OCI-LY7 (cell line): ENCODE data around the gene CDH6. TPM values are rescaled to one million over a fixed set of nuclear protein-coding genes. Genes with fewer than 3 reads are reported as not detected.

Source experiments
- BruUV-seq: library from RNA; stranded (reverse); fragments of 400-500 nt; replicated peaks from 2 replicates; lab custom pipeline; 2021; lab: Mats Ljungman, UMichigan
- CTCF ChIA-PET: fragments of 300-600 bp; sonication (Branson Sonifier 250); formaldehyde crosslinking; loops from one replicate; lab custom pipeline; 2022; ENCODE audit warnings: antibody characterized with exemption; ENCODE audit not compliant: unreplicated experiment; lab: Charles Lee
- POLR2A ChIA-PET: fragments of 300-600 bp; sonication (Branson Sonifier 250); formaldehyde crosslinking; loops from one replicate; lab custom pipeline; 2022; ENCODE audit warnings: antibody characterized with exemption; lab: Charles Lee
- DNase-seq: peaks from one replicate; pipeline ENCODE4 v3.0.0-alpha.2; 2015; ENCODE audit warnings: low spot score
- H2AFZ ChIP-seq: fragments of 200-600 bp; sonication (generic), shearing (Covaris generic); 2 replicates; pipeline ENCODE4 v1.6.1; 2014; ENCODE audit warnings: mild to moderate bottlenecking, antibody characterized with exemption, low read length, moderate library complexity
- H3K27ac ChIP-seq: fragments of 200-600 bp; sonication (generic); 2 replicates; pipeline ENCODE4 v1.5.1; 2014; ENCODE audit warnings: mixed run types, low read depth, mild to moderate bottlenecking, moderate library complexity, low read length, inconsistent platforms; ENCODE audit not compliant: poor library complexity, severe bottlenecking
- H3K36me3 ChIP-seq: fragments of 200-600 bp; sonication (generic); 2 replicates; pipeline ENCODE4 v1.6.1; 2014; ENCODE audit warnings: mild to moderate bottlenecking, antibody characterized with exemption, low read length, moderate library complexity, mixed read lengths; ENCODE audit not compliant: insufficient read depth
- H3K4me1 ChIP-seq: fragments of 200-600 bp; sonication (generic); 2 replicates; pipeline ENCODE4 v1.5.1; 2014; ENCODE audit warnings: mild to moderate bottlenecking, low read length; ENCODE audit not compliant: insufficient read depth, poor library complexity, severe bottlenecking
- H3K4me2 ChIP-seq: fragments of 200-600 bp; sonication (generic); 2 replicates; pipeline ENCODE4 v1.6.1; 2014; ENCODE audit warnings: mild to moderate bottlenecking, low read length
- H3K4me3 ChIP-seq: fragments of 200-600 bp; sonication (generic); 2 replicates; pipeline ENCODE4 v1.5.1; 2014; ENCODE audit warnings: mild to moderate bottlenecking, low read depth, low read length; ENCODE audit not compliant: poor library complexity, severe bottlenecking
- H3K79me2 ChIP-seq: fragments of 200-600 bp; sonication (generic); 2 replicates; pipeline ENCODE4 v1.6.1; 2016; ENCODE audit warnings: low read depth, mild to moderate bottlenecking, low read length, moderate library complexity, mixed read lengths; ENCODE audit not compliant: insufficient read depth
- H3K9me2 ChIP-seq: fragments of 200-600 bp; sonication (generic); 2 replicates; pipeline ENCODE4 v1.6.1; 2016; ENCODE audit warnings: mild to moderate bottlenecking, low read length, mixed read lengths; ENCODE audit not compliant: insufficient read depth
- H3K9me3 ChIP-seq: fragments of 200-600 bp; sonication (generic); 2 replicates; pipeline ENCODE4 v1.6.1; 2014; ENCODE audit warnings: mild to moderate bottlenecking, mixed run types, low read length, mixed read lengths
- H4K20me1 ChIP-seq: fragments of 200-600 bp; sonication (generic); 2 replicates; pipeline ENCODE4 v1.6.1; 2014; ENCODE audit warnings: mild to moderate bottlenecking, antibody characterized with exemption, low read length, moderate library complexity, mixed read lengths; ENCODE audit not compliant: insufficient read depth
- CTCF ChIP-seq: fragments of 200-600 bp; sonication (generic); conservative IDR thresholded peaks from 2 replicates; pipeline ENCODE4 v1.5.1; 2014; ENCODE audit warnings: mild to moderate bottlenecking, antibody characterized with exemption, low read length, moderate library complexity, mixed read lengths
- EZH2phosphoT487 ChIP-seq: fragments of 200-600 bp; sonication (generic); IDR thresholded peaks from 2 replicates; pipeline ENCODE4 v1.6.1; 2018; ENCODE audit warnings: low read depth, borderline replicate concordance, mild to moderate bottlenecking, mixed run types, antibody characterized with exemption, low read length, moderate library complexity, mixed read lengths
- intact Hi-C: fragments of 100-400 bp; cut with micrococcal nuclease; formaldehyde crosslinking; loops from one replicate; pipeline ENCODE4 v1.10.0; 2022; ENCODE audit not compliant: unreplicated experiment
- total RNA-seq, 2 experiments: library from RNA; depleted of rRNA in 1 of 2; stranded (reverse); fragments of >200 nt in 1 of 2; shearing (Covaris generic) in 1 of 2; gene quantifications; 2 replicates each; pipeline ENCODE4 v1.2.3, GENCODE V29; 2014 to 2022

Gene CDH6
- total RNA-seq, 2 experiments from 2014 or later, result not detected

GRCh38 chr5:31366941-31367340, 173.5 kb downstream of the CDH6 start:
- H2AFZ ChIP-seq, result no peak overlapping the region
- no TSS peak for BruUV-seq

GRCh38 chr5:31372124-31372523, 178.6 kb downstream of the CDH6 start:
- Histone ChIP-seq H3K36me3 (no peaks in the 10 kb centered on the region), H3K27ac (no peak overlapping the region), H3K79me2 (no peaks in the 10 kb centered on the region), H2AFZ (no peak overlapping the region), H3K4me2 (no peak overlapping the region), H3K9me3 (no peaks in the 10 kb centered on the region), H3K9me2 (no peaks in the 10 kb centered on the region; the same call in 1 of the 2 replicates), H3K4me3 (no peak overlapping the region), H4K20me1 (no peaks in the 10 kb centered on the region), H3K4me1 (no peaks in the 10 kb centered on the region)
- BruUV-seq, result no TSS peak
- POLR2A ChIA-PET, result no interaction called here
- CTCF ChIA-PET, result no interaction called here
- DNase-seq, result no peak
- intact Hi-C loops, result no loop called here
- no peak for TF ChIP-seq EZH2phosphoT487
- no peak for TF ChIP-seq CTCF

More at GRCh38 chr5:31366941-31367340, 173.5 kb downstream of the CDH6 start:
- H3K4me2 ChIP-seq, result no peak overlapping the region
- POLR2A ChIA-PET, result no interaction called here
- no peak for DNase-seq
- no peak overlapping the region for H3K27ac ChIP-seq
- H3K9me3 ChIP-seq, result no peaks in the 10 kb centered on the region
- intact Hi-C loops, result no loop called here
- no peaks in the 10 kb centered on the region; the same call in 1 of the 2 replicates for H3K9me2 ChIP-seq
- CTCF ChIA-PET, result no interaction called here
- H3K36me3 ChIP-seq, result no peaks in the 10 kb centered on the region
- H3K79me2 ChIP-seq, result no peaks in the 10 kb centered on the region
- no peak for TF ChIP-seq CTCF
- no peak for TF ChIP-seq EZH2phosphoT487
- H3K4me3 ChIP-seq, result no peak overlapping the region
- no peaks in the 10 kb centered on the region for H3K4me1 ChIP-seq
- H4K20me1 ChIP-seq, result no peaks in the 10 kb centered on the region

GRCh38 chr5:31375999-31376720, 182.7 kb downstream of the CDH6 start:
- Histone ChIP-seq H3K9me2 (no peaks in the 10 kb centered on the region), H3K4me3 (no peak overlapping the region), H3K36me3 (no peaks in the 10 kb centered on the region), H3K4me1 (no peaks in the 10 kb centered on the region), H2AFZ (no peak overlapping the region), H3K9me3 (no peaks in the 10 kb centered on the region), H3K4me2 (no peak overlapping the region), H4K20me1 (no peaks in the 10 kb centered on the region), H3K27ac (no peak overlapping the region), H3K79me2 (no peaks in the 10 kb centered on the region)
- TF ChIP-seq CTCF (no peak), EZH2phosphoT487 (no peak)
- BruUV-seq, result no TSS peak
- intact Hi-C loops, result no loop called here
- ChIA-PET POLR2A (no interaction called here), CTCF (no interaction called here)
- no peak for DNase-seq
